ENCODE measurements around the gene GPX3.

Gene GPX3

GRCh38 chr5:151014680-151015343 is 5.6 kb upstream of the GPX3 start:
- no peak for DNase-seq (ENCODE audit: low spot score)

GRCh38 chr5:151015974-151016587 is 4.3 kb upstream of the GPX3 start:
- no peak for DNase-seq (ENCODE audit: low spot score)

GRCh38 chr5:151016700-151017099 is 3.7 kb upstream of the GPX3 start:
- no peak for DNase-seq (ENCODE audit: low spot score)

- no peak for DNase-seq (ENCODE audit: low spot score)
These were observed 2.5 kb upstream of the GPX3 start for GRCh38 chr5:151017897-151018296.

- no peak for DNase-seq (ENCODE audit: low spot score)
These were observed 1.5 kb upstream of the GPX3 start for GRCh38 chr5:151018846-151019245.

- no peak for DNase-seq (ENCODE audit: low spot score)
These were observed 1.1 kb upstream of the GPX3 start for GRCh38 chr5:151019331-151019730.

GRCh38 chr5:151021746-151022145 is 1.4 kb downstream of the GPX3 start:
- no peak for DNase-seq (ENCODE audit: low spot score)

- no peak for DNase-seq (ENCODE audit: low spot score)
These were observed 2.2 kb downstream of the GPX3 start for GRCh38 chr5:151022511-151023018.

GRCh38 chr5:151023047-151023615 is 2.7 kb downstream of the GPX3 start:
- no peak for DNase-seq (ENCODE audit: low spot score)

GRCh38 chr5:151023651-151024050 is 3.3 kb downstream of the GPX3 start:
- no peak for DNase-seq (ENCODE audit: low spot score)

GRCh38 chr5:151024440-151025249 is 4.3 kb downstream of the GPX3 start:
- no peak for DNase-seq (ENCODE audit: low spot score)

- DNase-seq (ENCODE audit: low spot score): no peak
These were observed 4.8 kb downstream of the GPX3 start for GRCh38 chr5:151025250-151025606.

GRCh38 chr5:151026088-151026487 is 5.7 kb downstream of the GPX3 start:
- DNase-seq (ENCODE audit: low spot score): no peak

GRCh38 chr5:151026679-151027078 is 6.3 kb downstream of the GPX3 start:
- DNase-seq (ENCODE audit: low spot score): no peak

GRCh38 chr5:151027961-151028479 is 7.6 kb downstream of the GPX3 start:
- no peak for DNase-seq (ENCODE audit: low spot score)

GRCh38 chr5:151028717-151029116 is 8.3 kb downstream of the GPX3 start:
- DNase-seq (ENCODE audit: low spot score): no peak

- no peak for DNase-seq (ENCODE audit: low spot score)
These were observed 9.0 kb downstream of the GPX3 start for GRCh38 chr5:151029179-151030055.

- no peak for DNase-seq (ENCODE audit: low spot score)
These were observed 9.6 kb downstream of the GPX3 start for GRCh38 chr5:151030056-151030336.

- DNase-seq (ENCODE audit: low spot score): no peak
These were observed 10.0 kb downstream of the GPX3 start for GRCh38 chr5:151030379-151030778.

- no peak for DNase-seq (ENCODE audit: low spot score)
These were observed 11.2 kb downstream of the GPX3 start for GRCh38 chr5:151031554-151031953.

- no peak for DNase-seq (ENCODE audit: low spot score)
These were observed 13.0 kb downstream of the GPX3 start for GRCh38 chr5:151033217-151033934.

Data from CD4-positive, alpha-beta T cell treated with Interleukin-2 at 100 ng/mL for 4 hours (primary cell).